Activated naive CD4-positive, alpha-beta T cell treated with Interleukin-2 at 50 U/mL for 16 hours (primary cell): ENCODE results near the gene EIF2B2.
"Not testable (repeated sequence)": the region's sequence is repeated elsewhere in the genome, so short reads cannot be mapped to it uniquely, and the experiment has no call there.

ENCODE experiments used
- DNase-seq: peaks from one replicate; pipeline ENCODE4 v3.0.0-alpha.2; 2020

Gene EIF2B2

DNA sequence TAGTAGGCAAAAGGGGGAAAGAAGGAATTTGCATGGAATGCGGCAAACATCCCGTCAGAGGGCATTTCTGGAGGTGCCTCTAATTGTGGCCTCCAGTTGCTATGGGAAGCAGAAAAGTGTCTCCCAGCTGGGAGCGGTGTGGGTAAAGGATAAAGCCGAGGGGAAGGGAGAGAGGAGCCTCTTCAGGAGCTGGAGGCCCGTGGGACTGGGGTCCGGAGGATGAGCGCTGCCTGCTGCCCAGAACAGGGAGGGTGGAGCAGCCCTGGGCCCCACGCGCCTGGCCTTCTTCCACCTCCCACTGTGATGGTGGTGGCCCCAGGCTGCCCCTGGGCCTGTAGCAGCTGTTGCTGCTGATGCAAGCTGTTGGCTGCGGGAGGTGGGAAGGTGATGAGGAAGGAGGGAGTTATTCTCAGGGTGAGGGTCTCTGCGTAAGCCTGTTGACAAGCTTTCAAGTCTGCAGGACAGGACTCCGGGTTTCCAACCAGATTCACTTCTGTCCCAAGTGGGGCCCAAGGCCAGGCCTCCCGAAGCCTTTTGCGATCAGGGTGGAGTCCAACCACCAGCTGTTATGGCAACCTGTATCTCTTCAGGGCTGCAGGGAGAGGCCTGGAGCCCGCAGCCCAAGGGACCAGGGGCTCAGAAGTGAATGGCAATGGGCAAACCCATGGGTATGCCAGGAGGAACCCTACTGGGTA lies 28.2 kb upstream of the EIF2B2 start:
- no peak for DNase-seq

DNA sequence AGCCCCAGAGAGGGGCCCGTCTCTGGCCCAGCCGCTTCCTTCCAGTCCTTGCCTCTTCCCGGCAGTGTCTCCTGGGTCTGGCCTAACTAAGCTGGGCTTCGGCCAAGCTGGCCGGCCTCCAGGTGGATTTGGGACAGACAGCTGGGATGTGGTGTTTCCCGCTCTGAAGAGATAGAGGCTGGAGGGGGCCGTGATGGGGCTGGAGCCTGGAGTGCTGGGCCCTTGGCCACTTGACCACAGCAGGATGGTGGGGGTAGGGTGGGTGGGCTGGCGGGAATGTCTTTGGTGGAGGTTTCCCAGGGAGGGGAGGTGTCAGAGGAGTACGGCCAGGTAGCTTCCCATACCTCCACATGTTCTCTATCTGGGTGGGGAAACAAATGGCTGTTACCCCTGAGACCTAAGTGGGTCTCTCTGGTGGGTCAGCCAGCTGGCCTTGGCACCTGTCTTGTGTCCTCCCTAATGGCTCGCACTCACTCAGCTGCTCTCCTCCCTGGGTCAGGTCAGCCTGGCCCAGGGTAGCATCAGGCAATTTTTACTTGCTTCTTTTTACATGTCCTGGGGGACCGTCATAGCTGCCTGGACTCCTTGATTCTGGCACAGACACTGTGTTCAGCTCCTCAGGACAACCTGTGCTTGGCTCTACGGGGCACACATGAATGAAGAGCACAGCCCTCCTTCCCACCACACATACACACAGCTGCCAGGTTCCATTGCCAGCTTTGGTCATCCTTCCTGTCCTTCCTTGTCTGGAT lies 27.5 kb upstream of the EIF2B2 start:
- DNase-seq = no peak

DNA sequence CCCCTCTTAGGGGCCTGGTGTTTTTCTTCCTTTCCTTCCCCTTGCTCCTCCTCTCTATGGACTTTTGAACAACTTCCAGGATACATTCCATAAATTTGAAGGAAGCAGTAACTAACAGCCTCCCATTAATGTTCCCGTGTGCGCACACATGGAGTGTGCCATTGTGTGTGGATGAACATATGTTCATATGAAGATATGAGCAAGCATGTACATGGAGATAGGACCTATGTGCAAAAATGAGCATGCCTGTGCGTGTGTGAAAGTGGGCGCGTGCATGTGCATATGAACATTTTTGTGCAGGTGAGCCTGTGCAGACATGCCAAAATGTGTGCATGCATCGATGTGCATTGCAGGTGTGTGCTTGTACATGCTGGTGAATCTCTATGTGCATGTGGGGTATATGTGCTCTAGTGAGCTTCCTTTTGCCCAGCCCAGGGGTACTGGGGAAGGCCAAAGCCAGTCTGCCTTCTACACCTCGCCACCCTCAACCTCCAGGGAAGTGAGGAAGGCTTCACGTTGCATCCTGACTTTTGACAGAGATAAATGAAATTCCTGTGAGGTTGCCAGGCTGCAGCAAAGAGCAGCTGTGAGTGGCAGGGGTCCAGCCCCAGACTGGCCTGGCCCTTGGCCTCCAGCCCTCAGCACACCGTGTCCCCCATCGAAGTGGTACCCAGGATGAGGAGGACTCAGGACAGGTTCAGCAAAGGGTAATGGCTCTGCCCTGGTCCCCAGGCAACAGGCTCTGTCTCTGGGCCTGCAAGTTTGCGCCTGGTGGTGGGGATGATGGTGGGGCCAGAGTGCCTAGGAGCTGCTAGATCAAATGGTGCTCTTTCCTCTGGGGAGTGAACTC lies 26.2 kb upstream of the EIF2B2 start:
- no peak for DNase-seq

DNA sequence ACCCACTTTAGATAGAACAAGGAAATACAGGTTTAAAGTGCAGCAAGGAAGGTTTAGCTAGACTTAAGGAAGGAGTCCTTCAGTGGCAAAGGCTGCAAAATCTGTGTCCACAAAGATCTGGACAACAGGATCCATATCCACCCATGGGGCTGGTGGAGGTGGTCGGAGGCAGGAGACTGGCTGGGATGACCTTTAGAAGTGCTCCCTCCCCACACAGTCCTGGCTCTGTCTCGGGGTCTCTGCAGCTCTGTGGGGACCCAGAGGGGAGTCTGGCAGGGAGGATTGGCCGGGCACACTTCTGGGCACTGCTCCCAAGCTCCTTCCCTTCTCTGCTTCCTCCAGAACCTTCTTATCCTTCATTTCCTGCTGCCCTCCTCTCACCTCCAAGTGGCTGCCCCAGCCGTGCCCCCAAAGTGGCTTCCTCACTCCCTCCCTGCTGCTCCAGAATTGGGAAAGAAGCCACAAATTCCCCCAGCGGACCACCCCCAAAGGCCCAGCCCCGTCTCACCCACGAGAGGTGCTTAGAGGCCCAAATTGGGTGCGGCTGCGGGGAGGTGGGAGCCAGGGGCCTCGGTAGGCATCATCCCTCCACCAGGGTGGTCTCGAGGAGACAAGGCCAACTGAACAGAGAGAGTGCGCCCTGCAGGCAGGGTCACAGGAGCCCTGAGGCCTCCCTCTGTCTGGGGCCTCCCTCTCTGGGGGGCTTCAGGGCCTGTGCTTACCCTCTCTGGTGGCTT lies 25.4 kb upstream of the EIF2B2 start:
- no peak for DNase-seq

DNA sequence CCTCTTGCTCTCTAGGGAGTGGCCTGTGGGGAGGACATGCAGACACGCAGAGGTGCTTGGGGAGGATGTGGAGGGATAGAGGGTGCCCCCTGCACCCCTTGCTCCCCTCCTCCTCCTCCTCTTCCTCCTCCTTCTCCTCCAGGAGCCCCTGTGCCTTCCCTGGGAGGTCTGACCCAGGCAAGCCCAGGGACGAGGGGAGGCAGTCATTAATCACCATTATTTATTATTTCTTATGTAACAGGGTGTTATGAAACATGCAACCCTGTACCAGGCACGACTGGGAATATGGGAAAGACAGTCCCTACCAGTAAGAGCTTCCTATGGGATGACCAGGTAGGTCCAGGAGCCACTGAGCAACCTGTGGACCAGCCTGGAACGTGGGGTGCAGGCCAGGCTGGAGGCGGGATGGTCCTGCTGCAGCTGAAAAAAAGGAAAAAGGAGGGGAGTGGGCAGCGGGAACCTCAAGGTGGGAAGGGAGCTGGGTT lies 24.8 kb upstream of the EIF2B2 start:
- no peak for DNase-seq

DNA sequence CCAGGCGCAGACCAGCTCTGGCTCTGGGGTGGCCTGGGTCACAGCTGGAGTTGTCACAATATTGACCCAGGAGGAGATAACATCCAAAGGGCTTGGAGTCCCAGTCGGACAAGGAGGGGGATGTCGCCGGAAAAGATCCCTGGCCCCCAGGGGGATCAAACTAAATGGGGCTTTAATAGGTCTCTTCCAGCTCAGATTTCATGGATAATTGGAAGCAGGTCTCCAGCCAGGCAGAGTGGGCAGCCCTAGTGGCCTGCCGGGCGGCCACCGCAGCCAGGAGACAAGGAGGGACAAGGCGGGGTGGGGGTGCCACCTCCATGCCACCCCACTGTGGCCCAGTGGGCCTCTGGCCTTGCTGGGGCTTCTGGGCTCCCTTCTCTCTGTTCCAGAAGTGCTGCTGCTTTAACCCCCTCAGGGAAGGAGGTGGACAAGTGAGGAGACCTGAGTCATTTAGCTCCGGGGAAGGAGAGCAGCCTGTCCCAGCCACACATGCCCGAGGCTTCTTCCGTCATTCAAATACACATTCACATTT lies 24.2 kb upstream of the EIF2B2 start:
- no peak for DNase-seq

DNA sequence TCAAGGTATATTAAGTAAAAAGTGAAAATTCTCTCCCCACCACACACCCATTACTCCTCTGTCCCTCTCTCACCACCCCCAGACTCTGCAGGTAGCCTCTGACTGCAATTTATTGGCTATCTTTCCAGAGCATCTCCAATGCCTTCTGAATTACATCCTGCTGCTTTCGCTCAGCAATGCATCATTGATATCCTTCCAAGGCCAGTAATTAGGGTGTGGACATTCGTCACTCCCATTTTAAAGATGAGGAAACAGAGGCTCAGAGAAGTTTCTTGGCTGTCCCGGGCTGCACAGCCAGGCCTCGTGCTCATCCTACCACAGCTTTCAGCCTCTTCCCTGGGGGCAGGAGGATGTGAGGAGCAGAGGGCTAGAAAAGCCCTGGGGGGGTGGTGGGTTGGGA lies 23.7 kb upstream of the EIF2B2 start:
- DNase-seq = no peak

DNA sequence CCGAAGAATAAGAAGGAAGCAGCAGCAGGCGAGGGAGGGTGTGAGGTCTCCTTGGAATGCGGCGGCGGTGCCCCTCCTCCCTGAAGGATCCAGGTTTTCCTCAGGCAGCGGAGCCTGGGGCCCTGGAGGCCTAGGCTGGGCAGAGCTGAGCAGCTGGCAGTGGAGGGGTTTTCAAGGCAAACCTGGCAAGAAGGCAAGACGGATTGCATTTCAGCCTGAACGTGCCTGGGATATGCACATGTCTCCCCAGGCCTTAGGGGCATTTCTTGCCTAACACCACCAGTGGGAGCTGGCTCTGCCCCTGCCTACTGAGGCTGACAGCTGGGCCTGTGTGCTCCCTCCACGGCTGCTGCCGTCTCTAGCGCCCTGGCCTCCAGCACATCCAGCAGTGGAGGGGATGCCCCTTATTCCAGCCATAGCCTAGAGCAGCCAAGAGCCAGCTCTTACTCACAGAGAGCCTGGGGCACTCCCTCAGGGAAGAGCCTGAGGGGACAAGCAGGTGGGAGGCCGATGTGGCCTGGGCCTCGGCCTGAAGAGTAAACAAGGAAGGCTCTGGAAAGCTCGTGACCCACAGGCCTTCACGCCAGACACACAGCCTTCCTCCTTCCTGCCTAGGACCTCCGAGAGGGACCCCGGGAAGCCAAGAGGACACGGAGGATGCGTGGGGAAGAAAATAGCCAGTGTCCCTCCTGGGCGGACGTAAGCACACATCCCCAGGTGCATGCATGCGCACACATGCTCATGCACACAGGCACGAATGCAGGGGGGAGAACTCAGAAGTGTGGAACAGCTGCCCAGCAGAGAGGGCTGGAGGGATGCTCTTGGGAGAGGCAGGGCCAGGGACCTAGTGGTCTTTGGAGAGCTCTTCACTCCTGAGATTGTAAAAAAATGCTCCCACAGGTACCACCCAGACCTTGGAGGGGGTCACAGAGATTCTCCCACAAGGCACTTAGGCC lies 23.0 kb upstream of the EIF2B2 start:
- no peak for DNase-seq

DNA sequence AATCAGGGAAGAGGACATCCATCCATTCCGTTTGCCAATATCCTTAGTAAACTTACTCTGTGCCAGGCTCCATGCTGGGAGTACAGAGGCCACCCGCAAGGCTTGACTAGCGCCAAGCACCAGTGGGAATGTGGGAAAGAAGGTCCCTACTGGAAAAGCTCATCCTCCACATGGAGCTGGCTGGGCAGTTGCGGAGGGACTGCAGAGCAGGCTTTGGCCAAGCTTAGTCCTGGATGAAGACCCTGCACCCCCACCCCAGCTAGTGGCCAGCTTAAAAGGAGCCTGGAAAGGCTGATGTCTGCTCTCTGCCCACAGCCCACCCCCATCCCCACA lies 22.4 kb upstream of the EIF2B2 start:
- DNase-seq = no peak

DNA sequence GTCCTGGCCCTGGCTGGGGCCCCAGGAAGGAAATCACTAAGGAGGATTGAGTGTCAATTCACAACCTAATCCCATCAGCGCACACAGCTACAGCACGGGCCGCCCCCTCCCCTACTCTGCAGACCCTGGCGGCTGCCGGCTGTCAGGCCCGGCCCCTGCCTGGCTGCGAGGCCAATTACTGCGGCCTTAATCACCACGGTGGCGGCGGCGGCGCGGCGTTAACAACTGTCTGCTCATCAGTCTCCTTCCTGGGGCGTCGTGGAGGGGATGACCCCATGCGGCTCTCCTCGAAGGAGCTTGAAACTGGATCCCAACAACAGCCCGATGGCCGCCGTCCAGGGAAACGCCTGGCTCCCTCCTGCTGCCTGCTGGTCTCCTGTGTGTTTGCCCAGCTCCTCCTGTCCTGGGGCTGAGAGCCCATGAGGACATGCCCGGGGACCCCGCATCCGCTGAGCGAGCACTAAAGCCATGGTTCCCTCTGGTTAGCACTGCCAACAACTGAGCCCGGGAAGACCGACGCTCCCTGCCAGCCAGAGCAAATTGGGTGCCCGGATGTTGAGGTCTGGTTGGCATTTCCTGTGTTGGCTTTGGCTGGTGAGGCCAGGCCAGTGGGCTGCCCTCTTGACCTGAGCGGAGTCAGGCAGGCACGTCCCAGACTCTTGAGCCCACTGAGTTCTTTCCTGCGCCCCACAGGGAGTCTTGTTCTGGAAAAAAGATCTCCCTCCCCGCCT lies 21.8 kb upstream of the EIF2B2 start:
- DNase-seq = no peak

DNA sequence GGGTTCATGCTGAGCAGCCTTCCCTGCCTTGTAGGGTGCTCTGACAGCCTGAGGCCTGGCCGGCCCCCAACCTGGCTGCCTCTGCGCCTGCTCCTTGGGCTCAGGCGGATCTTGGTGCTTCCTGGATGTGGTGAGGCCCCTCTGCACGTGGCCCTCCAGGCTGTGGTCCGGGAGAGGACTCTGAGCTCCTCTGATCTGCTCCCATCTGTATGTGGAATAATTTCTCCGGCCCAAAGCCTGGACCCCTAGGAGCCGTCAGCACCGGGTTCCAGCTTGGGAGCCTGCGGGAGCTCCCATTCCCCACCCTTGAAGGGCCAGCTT lies 21.3 kb upstream of the EIF2B2 start:
- no peak for DNase-seq

DNA sequence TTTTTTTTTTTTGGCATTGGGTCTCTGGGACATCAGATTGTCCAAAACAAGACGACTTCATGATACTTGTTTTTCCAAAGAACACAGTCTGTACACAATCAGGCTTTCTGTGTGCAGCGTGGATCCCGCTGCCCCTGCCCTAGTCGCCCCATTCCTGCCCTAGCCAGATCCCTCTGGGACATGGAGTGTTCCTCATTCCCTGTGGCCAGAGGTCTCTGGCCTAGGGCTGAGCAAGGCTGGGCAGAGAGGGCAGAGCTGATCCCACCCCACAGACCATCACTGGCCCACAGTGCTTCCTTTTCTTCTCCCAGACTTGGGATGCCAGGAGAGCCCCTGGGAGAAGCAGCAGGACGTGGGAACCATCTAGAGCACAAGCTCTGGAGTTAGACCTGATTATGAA lies 20.9 kb upstream of the EIF2B2 start:
- DNase-seq = no peak

DNA sequence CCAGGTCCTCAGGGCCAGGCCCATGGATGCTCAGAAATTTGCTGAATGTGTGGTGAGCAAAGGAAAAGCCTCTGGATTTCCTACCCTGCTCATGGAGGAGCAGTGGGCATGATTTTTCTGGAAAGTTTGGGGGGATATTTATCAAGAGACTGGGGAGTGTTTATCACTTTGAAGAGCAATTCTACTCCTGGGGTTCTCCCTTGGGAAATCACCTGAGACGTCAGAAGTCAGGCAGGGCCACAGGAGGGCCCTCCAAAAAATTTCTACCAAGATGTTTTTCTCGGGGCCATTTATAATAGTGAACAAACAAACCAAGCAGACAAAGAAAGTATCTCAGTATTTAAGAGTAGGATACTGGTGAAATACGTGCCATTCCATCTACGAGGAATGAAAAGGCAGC lies 20.1 kb upstream of the EIF2B2 start:
- no peak for DNase-seq

DNA sequence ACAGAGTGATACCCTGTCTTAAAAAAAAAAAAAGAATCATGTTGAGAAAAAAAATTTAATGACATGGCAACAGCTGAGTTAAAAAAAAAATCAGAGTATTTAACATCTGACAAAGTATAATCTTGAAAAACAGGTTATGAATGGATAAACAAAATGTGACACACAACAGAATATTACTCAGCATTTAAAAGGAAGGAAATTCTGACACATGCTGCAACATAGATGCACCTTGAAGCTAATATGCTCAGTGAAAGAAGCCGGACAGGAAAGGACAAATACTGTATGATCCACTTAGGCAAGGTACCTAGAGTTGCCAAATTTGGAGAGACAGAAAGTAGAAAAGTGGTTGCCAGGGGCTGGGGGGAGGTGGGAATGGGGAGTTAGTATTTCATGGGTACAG lies 19.4 kb upstream of the EIF2B2 start:
- no peak for DNase-seq

DNA sequence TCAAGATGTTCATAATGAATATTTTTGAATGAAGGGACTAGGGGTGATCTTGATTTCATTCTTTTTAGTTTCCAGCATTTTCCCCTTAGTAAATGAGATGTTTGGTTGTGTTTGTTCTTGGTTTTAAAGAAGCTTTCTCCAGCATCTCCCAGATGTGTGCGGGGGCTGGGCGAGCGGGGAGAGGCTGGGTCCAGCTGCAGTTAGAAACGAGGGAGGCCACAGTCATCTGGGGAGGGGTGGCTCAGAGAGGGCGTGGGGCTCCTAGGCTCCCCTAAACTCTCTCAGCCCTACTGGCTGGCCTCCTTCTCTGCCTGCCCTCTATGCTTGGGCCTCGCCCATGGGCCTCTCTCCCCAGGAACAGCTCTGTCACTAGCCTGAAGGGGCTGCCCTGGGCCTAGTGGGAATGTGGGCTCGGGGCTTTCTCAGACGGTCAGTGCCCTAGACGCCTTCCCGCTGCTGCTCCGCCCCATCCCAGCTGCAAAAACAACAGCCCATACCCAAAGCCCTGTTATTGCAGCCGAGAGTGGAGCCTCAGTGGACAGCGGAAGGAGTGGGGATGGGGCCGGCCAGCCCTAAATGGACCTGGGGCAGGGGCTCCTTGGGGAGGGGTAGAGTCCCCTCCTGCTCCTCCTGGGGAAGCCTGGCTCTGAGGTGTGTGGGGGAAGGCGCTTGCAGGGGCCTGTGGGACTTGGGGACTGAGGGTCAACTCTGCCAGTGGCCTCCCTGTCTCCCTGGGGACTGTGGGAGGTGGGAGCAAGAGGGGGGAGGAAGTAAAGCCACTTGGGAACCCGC lies 18.3 kb upstream of the EIF2B2 start:
- no peak for DNase-seq

DNA sequence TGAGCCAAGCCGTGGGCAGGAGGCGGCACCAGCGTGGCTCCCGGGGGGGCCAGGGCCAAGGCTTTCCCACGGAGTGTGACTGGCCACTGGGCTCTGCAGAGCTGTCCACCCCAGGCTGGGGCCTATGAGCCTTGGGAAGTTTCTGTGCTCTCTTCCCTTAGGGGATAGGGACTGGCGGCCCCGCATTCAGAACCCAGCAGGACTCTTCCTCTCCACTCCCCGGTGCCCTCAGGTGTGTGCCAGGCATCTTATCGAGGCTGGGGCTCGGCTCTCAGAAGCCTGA lies 17.8 kb upstream of the EIF2B2 start:
- DNase-seq = no peak

DNA sequence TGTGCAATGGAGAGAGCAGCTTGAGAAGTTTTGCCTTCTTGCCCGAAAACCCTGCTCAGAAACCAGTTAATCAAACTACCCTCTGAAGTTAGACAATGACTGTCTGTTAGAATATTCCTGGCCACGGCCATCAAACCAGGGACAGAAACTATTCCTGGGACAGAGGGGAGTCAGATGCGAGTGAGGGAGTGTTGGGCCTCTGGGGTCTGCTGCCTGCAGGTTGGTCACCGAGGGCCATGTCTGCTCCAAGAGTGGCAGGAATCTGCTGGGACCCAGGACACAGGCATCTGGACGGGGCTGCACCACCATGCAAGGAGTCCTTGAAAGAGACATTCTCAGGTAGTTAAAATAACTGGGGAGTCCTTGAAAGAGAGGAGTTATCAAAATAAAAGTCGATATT lies 16.9 kb upstream of the EIF2B2 start:
- DNase-seq = no peak

DNA sequence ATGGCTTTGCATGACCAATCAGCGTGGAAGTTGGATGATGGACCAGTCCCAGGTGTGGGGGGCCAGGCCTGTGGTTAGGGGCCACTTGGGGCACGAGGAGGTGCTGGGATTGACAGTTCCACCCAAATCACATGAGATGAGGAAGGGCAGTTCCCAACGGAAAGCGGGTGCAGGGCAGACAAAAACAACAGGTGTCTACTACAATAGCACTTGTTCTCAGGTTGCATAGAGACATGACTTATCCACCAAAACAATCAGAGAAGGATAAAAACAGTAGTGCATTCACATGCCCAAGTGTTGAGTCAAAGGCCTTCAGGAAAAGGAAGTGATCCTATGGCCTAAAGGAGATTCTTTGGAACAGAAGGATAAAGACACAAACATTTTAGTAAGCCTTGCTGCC lies 14.6 kb upstream of the EIF2B2 start:
- no peak for DNase-seq

DNA sequence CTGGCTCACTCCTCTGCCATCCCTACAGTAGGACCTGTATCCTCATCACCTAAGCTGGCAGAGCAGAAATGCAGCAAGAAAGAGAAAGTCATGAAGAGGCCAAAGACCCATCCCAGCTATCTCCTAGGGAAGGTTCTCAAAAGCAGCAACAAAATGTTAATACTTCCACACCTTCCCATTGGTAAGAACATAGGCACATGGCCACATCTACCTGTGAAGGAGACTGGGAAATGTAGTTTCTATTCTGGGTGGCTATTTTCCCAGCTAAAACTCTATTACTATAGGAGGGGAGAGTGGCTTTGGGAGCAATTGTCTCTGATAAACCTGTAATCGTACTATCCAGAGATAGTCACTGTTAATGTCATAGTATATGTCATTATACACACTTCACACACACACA lies 13.7 kb upstream of the EIF2B2 start:
- no peak for DNase-seq

DNA sequence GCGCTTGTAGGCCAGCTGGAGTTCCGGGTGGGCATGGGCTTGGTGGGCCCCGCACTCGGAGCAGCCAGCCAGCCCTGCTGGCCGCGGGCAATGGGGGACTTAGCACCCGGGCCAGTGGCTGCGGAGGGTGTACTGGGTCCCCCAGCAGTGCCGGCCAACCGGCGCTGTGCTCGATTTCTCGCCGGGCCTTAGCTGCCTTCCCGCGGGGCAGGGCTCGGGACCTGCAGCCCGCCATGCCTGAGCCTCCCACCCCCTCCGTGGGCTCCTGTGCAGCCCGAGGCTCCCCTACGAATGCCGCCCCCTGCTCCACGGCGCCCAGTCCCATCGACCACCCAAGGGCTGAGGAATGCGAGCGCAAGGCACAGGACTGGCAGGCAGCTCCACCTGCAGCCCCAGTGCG lies 8.5 kb upstream of the EIF2B2 start:
- DNase-seq = not testable (repeated sequence)

DNA sequence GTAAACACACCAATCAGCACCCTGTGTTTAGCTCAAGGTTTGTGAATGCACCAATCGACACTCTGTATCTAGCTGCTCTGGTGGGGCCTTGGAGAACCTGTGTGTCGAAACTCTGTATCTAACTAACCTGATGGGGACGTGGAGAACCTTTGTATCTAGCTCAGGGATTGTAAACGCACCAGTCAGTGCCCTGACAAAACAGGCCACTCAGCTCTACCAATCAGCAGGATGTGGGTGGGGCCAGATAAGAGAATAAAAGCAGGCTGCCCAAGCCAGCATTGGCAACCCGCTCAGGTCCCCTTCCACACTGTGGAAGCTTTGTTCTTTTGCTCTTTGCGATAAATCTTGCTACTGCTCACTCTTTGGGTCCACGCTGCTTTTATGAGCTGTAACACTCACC lies 6.9 kb upstream of the EIF2B2 start:
- not testable (repeated sequence) for DNase-seq
